ENCODE data around the gene NSL1. TPM values are rescaled to one million over a fixed set of nuclear protein-coding genes. Genes with fewer than 3 reads are reported as not detected.

The NSL1 gene
- polyA plus RNA-seq, 10 donors: 30.5 to 36.4 (median 32.6) TPM

- DNase-seq: peak in 1 of 3 donors; percentile 48
These were observed 103.1 kb downstream of the NSL1 start for GRCh38 chr1:212688341-212689047.

DNA sequence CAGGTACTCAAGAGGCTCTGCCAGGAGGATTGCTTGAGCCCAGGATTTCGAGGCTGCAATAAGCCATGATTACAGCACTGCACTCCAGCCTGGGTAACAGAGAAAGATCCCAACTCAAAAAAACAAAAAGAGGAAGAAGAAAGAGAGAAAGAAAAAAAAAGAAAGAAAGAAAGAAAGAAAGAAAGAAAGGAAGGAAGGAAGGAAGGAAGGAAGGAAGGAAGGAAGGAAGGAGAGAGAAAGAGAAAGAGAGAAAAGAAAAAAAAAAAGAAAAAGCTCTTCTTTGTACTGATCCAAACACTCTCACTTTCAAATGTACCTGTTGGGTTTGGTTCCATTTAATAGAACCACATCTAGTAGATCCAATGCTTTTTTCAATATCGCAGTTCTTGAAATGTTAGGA, 103.8 kb downstream of the NSL1 start:
- no peak for DNase-seq

DNA sequence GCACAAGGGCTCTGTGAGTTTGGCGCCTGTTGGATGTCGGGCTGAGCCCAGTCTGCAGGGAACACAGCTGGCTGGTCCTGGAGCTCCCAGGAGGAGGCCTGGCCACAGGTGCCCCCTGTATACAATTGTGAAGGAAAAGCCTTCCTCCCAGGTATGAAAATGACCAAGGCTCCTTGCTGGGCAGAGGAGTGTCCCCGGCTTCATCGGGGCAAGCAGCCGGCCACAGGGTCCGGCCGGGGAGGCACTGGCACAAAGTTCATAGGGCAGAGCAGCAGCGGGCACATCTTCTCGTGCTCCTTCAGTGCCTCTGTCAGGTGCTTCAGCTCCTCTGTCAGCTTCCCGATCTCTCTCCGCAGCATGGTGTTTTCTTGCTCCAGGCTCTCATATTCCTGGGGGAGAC, 105.0 kb downstream of the NSL1 start:
- DNase-seq: no peak

GRCh38 chr1:212686069-212686468, 105.5 kb downstream of the NSL1 start:
- DNase-seq: no peak

DNA sequence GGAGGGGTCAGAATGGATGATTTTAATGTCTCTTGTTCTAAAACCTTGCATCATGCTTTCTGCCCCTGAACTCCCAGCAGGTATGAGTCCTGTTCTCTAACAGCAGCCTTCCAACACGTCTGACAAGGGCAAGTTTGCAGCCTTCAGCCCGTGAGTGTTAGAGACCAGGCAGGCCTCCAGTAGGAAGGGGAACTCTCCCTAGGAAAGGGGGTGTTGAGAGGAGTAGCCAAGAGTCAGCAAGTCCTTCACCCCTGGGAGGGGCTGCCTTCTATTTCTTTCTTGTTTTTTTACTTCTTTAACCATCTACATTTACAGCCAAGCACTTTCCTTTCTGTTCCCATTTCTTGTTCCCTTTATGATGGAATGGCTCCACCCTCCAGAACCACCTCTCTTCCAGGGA, 106.1 kb downstream of the NSL1 start:
- no peak for DNase-seq

- no peak for DNase-seq
These were observed 107.0 kb downstream of the NSL1 start for GRCh38 chr1:212684521-212685090.

- no peak for DNase-seq
These were observed 107.5 kb downstream of the NSL1 start for GRCh38 chr1:212684076-212684475.

DNA sequence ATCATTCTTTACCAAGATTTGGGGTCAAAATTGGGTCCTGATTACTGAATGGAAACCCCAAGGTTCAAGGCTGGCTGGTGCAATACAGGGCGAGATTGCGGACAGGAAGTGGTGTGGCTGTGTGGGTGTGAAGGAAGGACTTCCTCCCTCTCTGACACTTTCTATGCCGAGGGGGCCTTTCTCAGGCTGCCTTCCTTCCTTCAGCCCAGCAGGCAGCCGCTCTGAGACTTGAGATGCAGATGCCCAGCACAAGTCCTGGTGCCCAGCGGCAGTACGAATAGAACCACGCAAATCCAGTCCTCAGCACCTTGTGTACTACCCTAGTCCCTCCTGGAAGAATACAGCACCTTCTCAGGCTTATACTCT, 108.2 kb downstream of the NSL1 start:
- no peak for DNase-seq

- DNase-seq: no peak
These were observed 110.7 kb downstream of the NSL1 start for GRCh38 chr1:212680680-212681389.

- DNase-seq: no peak
These were observed 112.8 kb downstream of the NSL1 start for GRCh38 chr1:212678456-212679410.

- no peak for DNase-seq
These were observed 114.0 kb downstream of the NSL1 start for GRCh38 chr1:212677573-212677972.

GRCh38 chr1:212677136-212677535, 114.4 kb downstream of the NSL1 start:
- no peak for DNase-seq

Other genes with a start within 250 kb of the NSL1 start
- gene ATF3, start 183.0 kb downstream of the NSL1 start, polyA plus RNA-seq (ENCODE audit: insufficient read length in 10 of 10): 100 to 1,000 TPM in 2 of 10 donors, 10 to 100 TPM in 7, 1 to 10 TPM in 1; 8.1 to 157 (median 28.3) TPM
- 1 to 10 TPM in 8 of 10 donors, under 1 TPM in 2; 0.94 to 2.7 (median 1.6) TPM for gene BATF3, start 91.9 kb downstream of the NSL1 start, polyA plus RNA-seq (ENCODE audit: insufficient read length in 10 of 10)
- gene TATDN3, start 117 bp upstream of the NSL1 start, polyA plus RNA-seq (ENCODE audit: insufficient read length in 10 of 10): 10 to 100 TPM in 8 of 10 donors, 1 to 10 TPM in 2; 8.8 to 11.9 (median 10.9) TPM
- gene SPATA45, start 55.9 kb upstream of the NSL1 start, polyA plus RNA-seq (ENCODE audit: insufficient read length in 10 of 10): under 1 TPM in 3 of 10 donors, not detected in 7; 0.33 to 0.48 (median 0.48) TPM
- gene FLVCR1, start 66.5 kb upstream of the NSL1 start, polyA plus RNA-seq (ENCODE audit: insufficient read length in 10 of 10): 10 to 100 TPM in 2 of 10 donors, 1 to 10 TPM in 8; 4.1 to 14.1 (median 8.6) TPM
- 10 to 100 TPM; 40.6 to 56.7 (median 46.5) TPM for gene VASH2, start 158.8 kb upstream of the NSL1 start, polyA plus RNA-seq (ENCODE audit: insufficient read length in 10 of 10)
- gene ANGEL2, start 224.1 kb upstream of the NSL1 start, polyA plus RNA-seq (ENCODE audit: insufficient read length in 10 of 10): 10 to 100 TPM; 21.9 to 37.5 (median 27.9) TPM